GM10266 (cell line): Measurements from ENCODE around the gene FAM83C.
A peak's percentile ranks its signal among the peaks of the same experiment; 100 is the strongest.
"Not testable (repeated sequence)": the region's sequence is repeated elsewhere in the genome, so short reads cannot be mapped to it uniquely, and the experiment has no call there.

ENCODE experiments used
- DNase-seq: peaks from one replicate; pipeline ENCODE4 v3.0.0; 2012; ENCODE audit errors: extremely low spot score
- TF ChIP-seq, protein P1 (sequence below): IDR thresholded peaks from 2 replicates; pipeline ENCODE4 v1.5.1; 2012; ENCODE audit warnings: mild to moderate bottlenecking, low read depth; ENCODE audit not compliant: control insufficient read depth, insufficient read depth; ENCODE audit errors: missing control alignments

Gene FAM83C

DNA sequence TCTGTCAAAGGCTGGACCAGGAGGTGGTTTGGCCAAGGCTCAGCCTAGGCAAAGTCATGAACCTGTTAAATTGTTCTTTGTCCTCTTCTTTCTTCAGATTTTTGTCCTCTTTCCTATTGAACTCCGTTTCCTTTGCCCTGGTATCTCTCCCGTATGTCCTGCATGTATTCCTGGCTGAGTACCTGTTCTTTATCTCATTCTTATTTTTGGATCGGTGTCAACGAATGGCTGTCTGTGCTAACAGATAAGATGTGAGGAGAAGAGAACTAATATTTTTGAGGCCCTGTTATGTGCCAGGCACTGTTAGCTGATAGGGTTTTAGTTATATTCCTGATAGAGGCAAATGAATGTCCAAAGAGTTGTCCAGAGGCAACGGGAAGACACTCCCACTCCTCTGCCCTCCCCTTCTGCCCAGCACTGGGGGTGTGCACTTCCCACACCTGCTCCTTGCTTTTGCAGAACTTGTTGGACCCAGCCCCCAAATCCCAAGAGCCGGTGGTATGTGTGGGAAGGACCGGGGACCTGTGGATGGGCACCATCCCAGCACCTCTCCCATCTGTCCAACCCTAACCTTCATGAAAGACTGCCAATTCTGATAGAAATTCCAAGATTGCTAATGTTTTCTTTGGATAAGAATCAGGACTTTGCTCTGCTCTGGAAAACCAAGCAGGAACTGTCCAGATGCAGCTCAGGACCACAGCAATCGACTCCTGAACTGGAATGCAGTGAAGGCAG is 34.9 kb downstream of the FAM83C start:
- DNase-seq, result no peak
- TF ChIP-seq, protein P1, sequence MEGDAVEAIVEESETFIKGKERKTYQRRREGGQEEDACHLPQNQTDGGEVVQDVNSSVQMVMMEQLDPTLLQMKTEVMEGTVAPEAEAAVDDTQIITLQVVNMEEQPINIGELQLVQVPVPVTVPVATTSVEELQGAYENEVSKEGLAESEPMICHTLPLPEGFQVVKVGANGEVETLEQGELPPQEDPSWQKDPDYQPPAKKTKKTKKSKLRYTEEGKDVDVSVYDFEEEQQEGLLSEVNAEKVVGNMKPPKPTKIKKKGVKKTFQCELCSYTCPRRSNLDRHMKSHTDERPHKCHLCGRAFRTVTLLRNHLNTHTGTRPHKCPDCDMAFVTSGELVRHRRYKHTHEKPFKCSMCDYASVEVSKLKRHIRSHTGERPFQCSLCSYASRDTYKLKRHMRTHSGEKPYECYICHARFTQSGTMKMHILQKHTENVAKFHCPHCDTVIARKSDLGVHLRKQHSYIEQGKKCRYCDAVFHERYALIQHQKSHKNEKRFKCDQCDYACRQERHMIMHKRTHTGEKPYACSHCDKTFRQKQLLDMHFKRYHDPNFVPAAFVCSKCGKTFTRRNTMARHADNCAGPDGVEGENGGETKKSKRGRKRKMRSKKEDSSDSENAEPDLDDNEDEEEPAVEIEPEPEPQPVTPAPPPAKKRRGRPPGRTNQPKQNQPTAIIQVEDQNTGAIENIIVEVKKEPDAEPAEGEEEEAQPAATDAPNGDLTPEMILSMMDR, result no peak

DNA sequence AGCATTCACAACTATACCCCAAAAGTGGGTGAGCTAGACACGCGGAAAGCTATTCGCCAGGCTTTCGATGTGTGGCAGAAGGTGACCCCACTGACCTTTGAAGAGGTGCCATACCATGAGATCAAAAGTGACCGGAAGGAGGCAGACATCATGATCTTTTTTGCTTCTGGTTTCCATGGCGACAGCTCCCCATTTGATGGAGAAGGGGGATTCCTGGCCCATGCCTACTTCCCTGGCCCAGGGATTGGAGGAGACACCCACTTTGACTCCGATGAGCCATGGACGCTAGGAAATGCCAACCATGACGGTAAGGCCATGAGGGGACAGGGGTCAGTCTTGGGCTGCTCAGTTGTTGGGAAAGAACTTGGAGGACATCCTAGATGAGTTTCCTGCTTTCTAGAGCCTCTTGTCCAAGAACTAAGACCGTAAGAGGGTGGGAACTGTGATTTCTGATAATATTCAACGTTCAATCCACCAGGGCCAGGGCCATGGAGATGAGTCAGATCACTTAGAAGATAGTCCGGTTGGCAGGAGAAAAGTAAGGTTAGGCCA is 37.7 kb downstream of the FAM83C start:
- DNase-seq, result no peak
- TF ChIP-seq, protein P1, result no peak

DNA sequence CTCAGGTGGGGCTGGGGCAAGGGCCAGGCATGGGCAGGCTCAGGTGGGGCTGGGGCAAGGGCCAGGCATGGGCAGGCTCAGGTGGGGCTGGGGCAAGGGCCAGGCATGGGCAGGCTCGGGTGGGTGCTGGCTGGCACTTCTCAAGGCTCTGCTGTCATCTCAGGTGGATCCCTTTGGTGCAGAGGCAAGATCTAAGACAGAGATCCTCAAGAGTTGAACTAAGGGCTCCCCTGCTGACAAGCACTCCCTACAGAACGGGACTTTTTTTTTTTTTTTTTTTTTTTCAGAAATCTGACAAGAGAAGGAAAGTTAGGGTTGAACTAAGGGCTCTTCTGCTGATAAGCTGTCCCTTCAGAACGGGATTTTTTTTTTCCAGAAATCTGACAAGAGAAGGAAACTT is 39.2 kb downstream of the FAM83C start:
- DNase-seq, result no peak
- TF ChIP-seq, protein P1, result no peak

DNA sequence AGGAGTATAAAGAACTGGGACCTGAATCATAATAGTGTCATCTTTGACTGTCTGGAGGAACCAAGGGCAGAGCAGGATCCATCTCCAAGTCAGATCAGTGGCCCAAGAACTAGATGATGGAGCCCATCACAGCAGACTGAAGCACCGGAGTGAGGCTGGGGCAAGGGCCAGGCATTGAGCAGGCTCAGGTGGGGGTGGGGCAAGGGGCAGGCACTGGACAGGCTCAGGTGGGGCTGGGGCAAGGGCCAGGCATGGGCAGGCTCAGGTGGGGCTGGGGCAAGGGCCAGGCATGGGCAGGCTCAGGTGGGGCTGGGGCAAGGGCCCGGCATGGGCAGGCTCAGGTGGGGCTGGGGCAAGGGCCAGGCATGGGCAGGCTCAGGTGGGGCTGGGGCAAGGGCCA is 39.6 kb downstream of the FAM83C start:
- not testable (repeated sequence) for DNase-seq

DNA sequence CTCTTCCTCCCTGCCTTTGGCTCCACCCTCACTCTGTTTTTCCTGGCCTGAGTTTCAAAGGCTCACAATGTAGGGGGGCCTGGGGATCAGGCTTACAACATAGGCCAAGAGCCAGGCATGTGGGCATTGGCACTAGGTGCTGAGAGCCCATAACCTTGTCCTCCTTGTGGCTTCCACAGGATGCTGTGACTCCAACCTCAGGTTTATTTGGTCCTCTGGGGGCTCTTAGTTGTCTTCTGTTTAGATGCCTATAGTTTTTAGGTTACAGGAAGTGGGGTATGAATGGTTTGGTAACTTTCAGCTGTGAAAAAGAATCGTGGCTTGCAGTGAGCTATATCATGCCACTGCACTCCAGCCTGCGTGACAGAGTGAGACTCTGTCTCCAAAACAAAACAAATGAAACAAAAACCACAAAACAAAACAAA is 40.2 kb downstream of the FAM83C start:
- TF ChIP-seq, protein P1, result no peak
- DNase-seq, result peak; percentile 45

DNA sequence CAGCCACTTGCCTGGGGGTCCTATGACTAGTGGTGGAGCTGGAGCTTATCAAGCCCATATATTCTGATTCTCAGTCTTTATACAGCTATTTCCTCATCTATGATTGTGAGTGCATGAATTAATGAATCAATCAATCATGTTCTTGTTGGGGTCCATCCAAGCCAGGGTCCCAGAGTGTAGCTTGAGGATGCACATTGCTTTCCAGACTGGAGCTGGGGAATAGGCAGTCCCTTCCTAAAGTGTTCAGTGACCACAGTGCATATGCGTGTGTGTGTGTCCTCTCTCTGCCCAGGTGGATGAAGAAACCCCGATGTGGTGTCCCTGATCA is 40.6 kb downstream of the FAM83C start:
- no peak for DNase-seq
- TF ChIP-seq, protein P1, result no peak

DNA sequence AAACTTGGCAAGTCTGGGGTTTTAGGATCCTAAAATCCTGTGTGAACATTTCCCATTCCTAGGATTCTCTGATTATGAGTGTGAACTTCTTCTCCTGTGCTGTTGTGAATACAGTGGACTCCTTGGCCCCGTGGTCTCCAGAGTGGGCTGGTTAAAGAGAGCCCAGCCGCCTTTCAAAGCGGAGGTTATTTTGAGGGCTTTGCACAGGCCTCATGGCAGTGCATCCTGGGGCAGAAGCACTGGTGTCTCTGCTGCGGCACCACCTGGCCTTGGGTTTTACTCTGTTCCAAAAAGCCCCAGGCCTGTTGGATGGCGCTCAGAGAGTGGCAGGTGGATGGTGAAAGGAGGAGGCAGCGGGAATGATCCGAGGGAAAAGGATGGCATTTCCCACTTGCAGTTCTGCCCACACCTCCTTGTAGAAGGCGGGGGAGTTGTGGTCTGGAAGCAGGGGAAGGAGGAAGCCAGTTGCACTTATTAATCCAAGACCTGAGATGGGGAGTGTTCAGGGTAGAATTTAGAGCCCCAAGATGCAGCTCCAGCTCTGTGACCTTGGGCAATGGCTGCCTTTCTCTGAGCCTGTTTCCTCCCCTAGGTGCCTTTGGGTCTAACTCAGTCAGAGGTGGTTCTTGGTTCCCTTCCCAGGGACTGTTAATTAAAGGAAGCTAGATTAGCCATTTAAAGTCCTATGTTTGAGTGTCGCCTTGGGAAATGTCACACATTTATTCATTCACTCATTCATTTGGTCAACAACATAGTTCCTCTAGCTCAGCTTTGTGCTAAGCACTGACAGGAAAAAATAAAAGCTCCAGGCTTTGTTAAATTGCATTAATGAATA is 43.4 kb downstream of the FAM83C start:
- TF ChIP-seq, protein P1, result no peak
- no peak for DNase-seq

DNA sequence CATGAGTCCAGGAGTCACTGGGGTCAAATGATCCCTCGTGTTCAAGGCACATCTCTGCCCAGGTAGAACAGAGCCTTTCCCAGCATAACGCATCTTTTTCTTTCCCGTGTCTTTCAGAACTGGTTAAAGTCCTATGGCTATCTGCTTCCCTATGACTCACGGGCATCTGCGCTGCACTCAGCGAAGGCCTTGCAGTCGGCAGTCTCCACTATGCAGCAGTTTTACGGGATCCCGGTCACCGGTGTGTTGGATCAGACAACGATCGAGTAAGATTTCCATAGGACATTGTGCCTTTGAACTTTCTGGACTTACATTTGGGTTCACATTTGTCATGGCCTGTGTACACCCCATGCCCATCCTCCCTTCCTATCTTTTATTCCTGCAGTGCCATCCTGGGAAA is 45.5 kb downstream of the FAM83C start:
- DNase-seq, result no peak
- TF ChIP-seq, protein P1, result no peak
